Activated T-cell treated with anti-CD3 and anti-CD28 coated beads for 48 hours (primary cell): ENCODE data around the gene ARMC5.

Experiments used
- DNase-seq: peaks from one replicate; pipeline ENCODE4 v3.0.0-alpha.2; 2020; ENCODE audit warnings: low read depth

The ARMC5 gene

DNA sequence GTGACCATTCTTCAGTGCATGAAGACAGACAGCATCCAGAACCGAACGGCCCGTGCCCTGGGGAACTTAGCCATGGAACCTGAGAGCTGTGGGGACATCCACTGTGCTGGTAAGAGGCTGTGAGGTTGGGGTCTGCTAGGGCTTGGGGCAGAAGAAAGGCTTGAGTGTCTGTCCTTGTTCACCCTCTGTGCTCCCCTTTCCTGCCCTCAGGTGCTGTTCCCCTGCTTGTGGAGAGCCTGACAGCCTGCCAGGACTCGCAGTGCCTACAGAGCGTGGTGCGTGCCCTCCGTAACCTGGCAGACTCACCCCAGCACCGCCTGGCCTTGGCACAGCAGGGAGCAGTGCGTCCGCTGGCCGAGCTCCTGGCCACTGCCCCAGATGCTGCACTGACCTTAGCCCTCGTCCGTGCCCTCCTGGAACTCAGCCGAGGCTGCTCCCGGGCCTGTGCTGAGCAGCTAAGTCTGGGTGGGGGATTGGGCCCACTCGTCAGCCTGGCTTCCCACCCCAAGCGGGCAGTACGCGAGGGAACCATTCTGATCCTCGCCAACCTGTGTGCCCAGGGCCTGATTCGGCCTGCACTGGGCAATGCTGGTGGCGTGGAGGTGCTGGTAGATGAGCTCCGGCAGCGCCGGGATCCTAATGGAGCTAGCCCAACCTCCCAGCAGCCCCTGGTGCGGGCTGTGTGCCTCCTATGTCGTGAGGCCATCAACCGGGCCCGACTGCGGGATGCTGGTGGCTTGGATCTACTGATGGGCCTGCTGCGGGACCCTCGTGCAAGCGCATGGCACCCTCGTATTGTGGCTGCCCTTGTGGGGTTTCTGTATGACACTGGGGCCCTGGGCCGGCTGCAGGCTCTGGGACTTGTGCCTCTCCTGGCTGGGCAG is 2.9 kb downstream of the ARMC5 start:
- no peak for DNase-seq

GRCh38 chr16:31464348-31464769 is 5.1 kb downstream of the ARMC5 start:
- DNase-seq: no peak

- DNase-seq: no peak
Observed at GRCh38 chr16:31464781-31465260, 5.5 kb downstream of the ARMC5 start.

GRCh38 chr16:31465788-31466370 is 6.6 kb downstream of the ARMC5 start:
- no peak for DNase-seq

GRCh38 chr16:31466381-31466841 is 7.1 kb downstream of the ARMC5 start:
- no peak for DNase-seq

DNA sequence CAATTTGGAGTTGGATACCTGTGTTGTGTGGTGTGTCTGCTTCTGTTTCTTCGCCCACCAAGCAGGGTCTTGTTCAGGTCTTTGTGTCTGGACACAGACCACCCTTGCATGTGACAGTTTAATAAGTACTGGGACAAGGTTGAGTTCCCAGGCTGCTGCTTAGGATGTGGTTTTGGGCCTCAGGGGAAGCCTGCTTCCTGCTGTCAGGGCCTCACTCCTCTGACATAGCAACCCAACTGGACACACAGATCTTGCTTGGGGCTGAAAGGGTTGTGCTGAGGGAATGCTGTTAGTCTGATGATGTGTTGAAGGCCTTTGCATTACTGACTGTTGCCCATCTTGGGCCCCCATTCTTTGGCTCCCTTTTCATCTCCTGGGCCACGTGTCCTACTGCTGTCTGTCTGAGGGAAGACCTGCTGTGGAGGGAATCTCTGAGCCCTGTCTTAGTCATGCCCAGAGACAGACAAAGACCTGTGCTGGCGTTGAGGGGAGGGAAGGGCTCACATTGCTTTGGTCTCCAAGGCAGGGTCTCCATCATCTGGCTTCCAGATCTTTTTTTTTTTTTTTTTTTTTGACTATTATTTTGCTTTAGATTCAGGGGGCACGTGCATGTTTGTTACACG is 8.0 kb downstream of the ARMC5 start:
- DNase-seq: no peak

- DNase-seq: no peak
Observed at GRCh38 chr16:31467858-31468257, 8.6 kb downstream of the ARMC5 start.

DNA sequence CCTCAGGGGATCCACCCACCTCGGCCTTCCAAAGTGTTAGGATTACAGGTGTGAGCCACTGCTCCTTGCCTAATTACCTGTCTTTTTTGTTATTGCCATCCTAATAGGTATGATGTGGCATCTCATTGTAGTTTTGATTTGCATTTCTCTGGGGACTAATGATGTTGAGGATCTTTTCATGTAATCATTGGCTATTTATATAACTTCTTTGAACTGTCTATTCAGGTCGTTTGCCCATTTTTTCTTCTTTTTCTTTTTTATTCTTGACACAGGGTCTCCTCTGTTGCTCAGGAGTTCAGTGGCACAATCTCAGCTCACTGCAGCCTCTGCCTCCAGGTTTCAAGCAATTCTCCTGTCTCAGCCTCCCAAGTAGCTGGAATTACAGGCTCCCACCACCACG is 11.3 kb downstream of the ARMC5 start:
- no peak for DNase-seq

GRCh38 chr16:31471241-31471874 is 12.1 kb downstream of the ARMC5 start:
- DNase-seq: no peak

DNA sequence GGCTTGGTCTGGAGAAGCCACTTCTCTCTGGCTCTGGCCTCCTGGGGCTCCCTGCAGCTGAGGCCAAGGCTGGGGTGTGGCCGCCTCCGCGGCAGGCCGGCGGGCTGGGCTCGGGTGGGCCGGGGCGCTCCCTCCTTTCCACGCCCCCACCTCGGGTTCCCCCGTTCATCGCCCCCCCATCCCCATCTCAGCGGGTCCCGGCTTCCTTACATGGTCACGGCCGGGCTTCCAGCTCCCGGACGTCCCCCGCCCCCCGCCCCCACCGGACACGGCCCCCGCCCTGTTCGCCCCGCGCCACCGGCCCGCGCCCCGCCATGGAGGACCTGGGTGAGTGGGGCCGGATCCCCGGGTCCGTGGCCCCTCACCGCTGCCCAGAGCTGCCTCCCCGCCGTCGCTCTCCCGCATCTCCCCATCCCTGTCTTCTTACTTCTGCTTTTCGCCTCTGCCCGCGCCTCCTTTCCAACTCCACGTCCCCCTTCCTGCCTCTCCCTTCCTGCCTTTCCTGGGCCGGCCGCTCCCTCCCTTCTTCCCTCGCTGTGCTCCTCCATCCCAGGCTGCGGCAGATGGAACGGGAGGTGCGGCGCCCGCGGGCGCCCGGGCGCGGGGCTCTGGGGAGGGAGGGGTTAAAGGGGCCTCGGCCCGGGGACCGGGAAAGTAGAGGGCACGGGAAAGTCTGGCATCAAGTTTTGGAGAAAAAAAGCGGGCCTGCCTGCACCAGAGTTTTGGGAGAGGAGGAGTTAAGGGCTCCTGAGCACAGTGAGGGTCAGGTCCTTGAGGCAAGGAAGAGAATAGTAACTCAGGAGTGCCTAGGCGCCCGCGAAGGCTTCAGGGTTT is 12.8 kb downstream of the ARMC5 start, which contains the start of gene TGFB1I1:
Gene TGFB1I1, plus strand, starts transcription at position 278 of the 834 bp plus-strand sequence. Its CDS starts 37 bp downstream, at position 315.
- no peak for DNase-seq

- peak; percentile 48 for DNase-seq
Observed at GRCh38 chr16:31472709-31473203, 13.5 kb downstream of the ARMC5 start.

GRCh38 chr16:31473264-31473984 is 14.1 kb downstream of the ARMC5 start:
- no peak for DNase-seq

GRCh38 chr16:31474173-31474714 is 14.9 kb downstream of the ARMC5 start:
- no peak for DNase-seq

GRCh38 chr16:31474773-31475738 is 15.8 kb downstream of the ARMC5 start:
- no peak for DNase-seq

DNA sequence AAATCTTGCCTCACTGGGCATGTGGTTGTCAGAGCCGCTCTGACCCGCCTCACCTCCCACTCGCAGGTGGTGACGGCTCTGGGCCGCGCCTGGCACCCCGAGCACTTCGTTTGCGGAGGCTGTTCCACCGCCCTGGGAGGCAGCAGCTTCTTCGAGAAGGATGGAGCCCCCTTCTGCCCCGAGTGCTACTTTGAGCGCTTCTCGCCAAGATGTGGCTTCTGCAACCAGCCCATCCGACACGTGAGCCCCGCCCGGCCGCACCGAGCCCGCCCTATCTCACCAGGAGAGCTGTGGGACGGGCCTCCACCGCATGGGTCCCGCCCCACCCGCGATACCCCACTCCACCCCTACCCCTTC is 16.6 kb downstream of the ARMC5 start:
- no peak for DNase-seq

- DNase-seq: peak; percentile 79
Observed at GRCh38 chr16:31476303-31477219, 17.3 kb downstream of the ARMC5 start.

DNA sequence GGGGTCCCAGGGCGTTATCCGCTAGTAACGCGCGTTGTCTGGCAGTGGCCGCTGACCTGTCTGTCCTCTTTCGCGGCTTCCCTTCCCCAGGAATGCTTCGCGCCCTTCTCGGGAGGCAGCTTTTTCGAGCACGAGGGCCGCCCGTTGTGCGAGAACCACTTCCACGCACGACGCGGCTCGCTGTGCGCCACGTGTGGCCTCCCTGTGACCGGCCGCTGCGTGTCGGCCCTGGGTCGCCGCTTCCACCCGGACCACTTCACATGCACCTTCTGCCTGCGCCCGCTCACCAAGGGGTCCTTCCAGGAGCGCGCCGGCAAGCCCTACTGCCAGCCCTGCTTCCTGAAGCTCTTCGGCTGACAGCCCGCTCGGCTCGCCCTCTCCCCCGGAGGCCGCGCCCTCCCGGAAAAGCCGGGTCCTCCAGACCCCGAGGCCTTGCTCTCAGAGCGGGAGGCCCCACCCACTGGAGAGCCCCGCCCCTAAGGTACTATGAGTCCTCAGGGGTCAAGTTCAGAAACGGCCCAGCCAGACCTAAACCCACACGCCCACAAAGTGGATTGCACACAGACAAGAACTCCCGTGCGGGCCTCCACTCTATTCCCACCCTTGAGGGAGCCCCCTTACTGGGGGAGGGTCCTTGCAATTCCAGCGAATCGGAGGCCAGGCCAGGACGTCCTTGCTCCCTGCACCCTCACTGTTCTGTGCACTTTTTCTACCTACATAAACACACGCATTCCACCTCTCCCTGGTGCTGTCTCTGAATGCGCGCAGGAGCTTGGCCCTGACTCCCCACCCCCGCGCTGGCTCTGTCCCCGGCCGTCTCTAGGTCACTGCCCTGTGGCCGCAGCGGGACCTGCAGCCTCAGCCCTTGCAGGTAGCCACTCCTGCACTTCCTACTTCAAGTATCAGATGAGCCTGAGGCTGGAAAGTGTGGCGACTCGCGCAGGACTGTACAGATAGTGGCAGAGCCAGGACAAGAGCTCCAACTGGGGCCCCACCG is 18.2 kb downstream of the ARMC5 start:
- no peak for DNase-seq
